Body of pancreas (tissue), 4 donors: ENCODE measurements around the gene CEP83.

ENCODE experiments used
- CTCF ChIP-seq, 7 experiments: fragments of 450-650 bp in 4 of 7; fragments of 200-600 bp in 3 of 7; sonication (generic) in 3 of 7; IDR thresholded peaks; one replicate each; pipeline ENCODE4 v1.5.1; 2016 to 2019; ENCODE audit warnings: antibody characterized with exemption in 7 of 7
- POLR2A ChIP-seq, 3 donors: fragments of 450-650 bp; IDR thresholded peaks; one replicate each; pipeline ENCODE4 v1.6.1; 2016; ENCODE audit warnings: antibody characterized with exemption in 3 of 3, mild to moderate bottlenecking in 2 of 3

- TF ChIP-seq CTCF (IDR thresholded peaks at IDR 0.05), result no peak
- TF ChIP-seq POLR2A (IDR thresholded peaks at IDR 0.05), result no peak
Measured at GRCh38 chr12:94299846-94300245, 159.8 kb downstream of the CEP83 start.
